T1000 (cell line): ENCODE measurements around the gene PLK3.
A peak's percentile ranks its signal among the peaks of the same experiment; 100 is the strongest.
"Not testable (repeated sequence)": the region's sequence is repeated elsewhere in the genome, so short reads cannot be mapped to it uniquely, and the experiment has no call there.

ENCODE experiments used
- DNase-seq: peaks from one replicate; lab custom pipeline; 2025; ENCODE audit warnings: mixed read lengths; lab: John Stamatoyannopoulos, UW

PLK3 gene

GRCh38 chr1:44799770-44800584, at the start of gene PLK3:
Gene PLK3, plus strand, starts transcription at chr1:44800377. Its CDS starts 87 bp downstream, at chr1:44800464.
- peak; percentile 98 for DNase-seq

- no peak for DNase-seq
These were observed 42.8 kb upstream of the PLK3 start for GRCh38 chr1:44757420-44757819.

- no peak for DNase-seq
These were observed 41.1 kb upstream of the PLK3 start for GRCh38 chr1:44759077-44759476.

GRCh38 chr1:44760876-44761275, 39.3 kb upstream of the PLK3 start:
- DNase-seq = no peak

GRCh38 chr1:44766421-44766820, 33.8 kb upstream of the PLK3 start:
- DNase-seq = not testable (repeated sequence)

GRCh38 chr1:44775078-44775929, 24.9 kb upstream of the PLK3 start, which contains the start of gene RPS8:
Gene RPS8, plus strand, starts transcription at chr1:44775540. Its CDS starts 57 bp downstream, at chr1:44775597.
- DNase-seq = peak; percentile 87

GRCh38 chr1:44775930-44776729, 24.0 kb upstream of the PLK3 start:
- DNase-seq = no peak

- no peak for DNase-seq
These were observed 23.5 kb upstream of the PLK3 start for GRCh38 chr1:44776730-44777068.

GRCh38 chr1:44777547-44777946, 22.6 kb upstream of the PLK3 start:
- DNase-seq = no peak

GRCh38 chr1:44777969-44778635, 22.1 kb upstream of the PLK3 start:
- no peak for DNase-seq

GRCh38 chr1:44778705-44779576, 21.2 kb upstream of the PLK3 start:
- no peak for DNase-seq

GRCh38 chr1:44780583-44781121, 19.5 kb upstream of the PLK3 start:
- no peak for DNase-seq

GRCh38 chr1:44783697-44784093, 16.5 kb upstream of the PLK3 start:
- no peak for DNase-seq

GRCh38 chr1:44784094-44785028, 15.8 kb upstream of the PLK3 start:
- no peak for DNase-seq

- no peak for DNase-seq
These were observed 15.2 kb upstream of the PLK3 start for GRCh38 chr1:44785029-44785380.

- no peak for DNase-seq
These were observed 14.6 kb upstream of the PLK3 start for GRCh38 chr1:44785501-44786137.

- DNase-seq = no peak
These were observed 13.9 kb upstream of the PLK3 start for GRCh38 chr1:44786138-44786840.

GRCh38 chr1:44786841-44787426, 13.2 kb upstream of the PLK3 start:
- no peak for DNase-seq
